Lung (tissue), 12 donors: Measurements from ENCODE around the gene ACVR2A. TPM values are rescaled to one million over a fixed set of nuclear protein-coding genes. Genes with fewer than 3 reads are reported as not detected.

ENCODE experiments used
- ATAC-seq: fragments of 200-7000 bp; cut with Tn5 transposase; one replicate; pipeline ENCODE4 v1.9.1; 2020; ENCODE audit warnings: moderate number of reproducible peaks; ENCODE audit not compliant: insufficient read depth, low FRiP score
- DNase-seq, 3 donors: peaks; one replicate each; pipeline ENCODE4 v3.0.0-alpha.2; 2013 to 2017
- H3K27ac ChIP-seq, 2 donors: one replicate each; pipeline ENCODE4 v1.5.1; 2013; ENCODE audit warnings: mild to moderate bottlenecking in 2 of 2, moderate library complexity in 2 of 2, control low read depth in 1 of 2, inconsistent platforms in 1 of 2, low read depth in 1 of 2, low read length in 1 of 2
- H3K27me3 ChIP-seq, 3 donors: one replicate each; pipeline ENCODE4 v1.5.1; 2013; ENCODE audit warnings: low read length in 2 of 3; ENCODE audit not compliant: control insufficient read depth in 3 of 3, insufficient read depth in 3 of 3
- H3K36me3 ChIP-seq, 4 donors: one replicate each; pipeline ENCODE4 v1.5.1; 2013; ENCODE audit warnings: low read length in 4 of 4, mild to moderate bottlenecking in 1 of 4, moderate library complexity in 1 of 4; ENCODE audit not compliant: control insufficient read depth in 4 of 4, insufficient read depth in 4 of 4
- H3K4me1 ChIP-seq, 5 donors: one replicate each; pipeline ENCODE4 v1.5.1; 2013; ENCODE audit warnings: low read length in 5 of 5, mild to moderate bottlenecking in 2 of 5, moderate library complexity in 1 of 5; ENCODE audit not compliant: control insufficient read depth in 5 of 5, insufficient read depth in 5 of 5
- H3K4me3 ChIP-seq: one replicate; pipeline ENCODE4 v1.5.1; 2013; ENCODE audit warnings: mild to moderate bottlenecking, control low read depth, moderate library complexity
- H3K9ac ChIP-seq, 2 donors: one replicate each; pipeline ENCODE4 v1.5.1; 2013; ENCODE audit warnings: low read length in 2 of 2, control low read depth in 1 of 2; ENCODE audit not compliant: insufficient read depth in 1 of 2
- H3K9me3 ChIP-seq, 4 donors: one replicate each; pipeline ENCODE4 v1.5.1; 2013; ENCODE audit warnings: low read length in 3 of 4, mild to moderate bottlenecking in 1 of 4, moderate library complexity in 1 of 4; ENCODE audit not compliant: control insufficient read depth in 4 of 4, insufficient read depth in 3 of 4
- WGBS, 2 donors: extraction: QIAGEN DNeasy Blood & Tissue Kit; methylation state at CpG; one replicate each; pipeline ENCODE4 v1.1.7; 2013; 5-methylcytosine and 5-hydroxymethylcytosine counted together
- polyA plus RNA-seq, 2 donors: library from polyadenylated mRNA; stranded (reverse); fragments of 200-250 nt; gene quantifications; one replicate each; pipeline ENCODE4 v1.2.1, GENCODE V29; 2013
- total RNA-seq, 2 donors: library from RNA; depleted of rRNA in 1 of 2; stranded (reverse); fragments of >200 nt in 1 of 2; gene quantifications; one replicate each; pipeline ENCODE4 v1.2.1, GENCODE V29; 2014 to 2021
- TF ChIP-seq, protein P1 (sequence below): IDR thresholded peaks from 2 replicates; pipeline ENCODE4 v1.5.1; 2012; ENCODE audit warnings: mild to moderate bottlenecking; ENCODE audit errors: control extremely low read depth, extremely low read depth
- donor health status: control.
- donor health status: control.
- donor health status: Bipolar disorder and iron deficiency.
- donor health status: healthy.
- donor health status: DM: yes; HTN: yes; CAD: no.

ACVR2A gene
- total and polyA plus RNA-seq, 4 donors, result 4.0 to 56.5 (median 10.9) TPM

DNA sequence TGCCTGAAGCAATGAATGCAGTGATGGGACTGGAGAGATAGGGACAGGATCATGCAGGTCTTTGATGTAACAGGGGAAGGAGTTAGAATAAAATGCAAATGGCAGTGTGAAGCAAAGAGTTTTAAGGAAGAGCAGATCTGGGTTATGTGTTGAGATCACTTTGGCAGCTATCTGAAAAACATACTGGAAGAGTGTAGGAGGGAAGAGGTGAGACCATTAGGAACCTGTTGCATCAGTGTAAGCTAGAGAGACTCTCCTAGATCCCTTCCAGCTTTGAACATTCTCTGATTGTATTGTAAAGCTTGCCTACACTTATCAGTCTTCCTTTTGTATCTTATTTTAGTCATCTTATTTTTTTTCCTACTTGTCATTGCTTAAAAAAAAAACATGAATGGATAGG is 10.5 kb downstream of the ACVR2A start:
- TF ChIP-seq, protein P1, sequence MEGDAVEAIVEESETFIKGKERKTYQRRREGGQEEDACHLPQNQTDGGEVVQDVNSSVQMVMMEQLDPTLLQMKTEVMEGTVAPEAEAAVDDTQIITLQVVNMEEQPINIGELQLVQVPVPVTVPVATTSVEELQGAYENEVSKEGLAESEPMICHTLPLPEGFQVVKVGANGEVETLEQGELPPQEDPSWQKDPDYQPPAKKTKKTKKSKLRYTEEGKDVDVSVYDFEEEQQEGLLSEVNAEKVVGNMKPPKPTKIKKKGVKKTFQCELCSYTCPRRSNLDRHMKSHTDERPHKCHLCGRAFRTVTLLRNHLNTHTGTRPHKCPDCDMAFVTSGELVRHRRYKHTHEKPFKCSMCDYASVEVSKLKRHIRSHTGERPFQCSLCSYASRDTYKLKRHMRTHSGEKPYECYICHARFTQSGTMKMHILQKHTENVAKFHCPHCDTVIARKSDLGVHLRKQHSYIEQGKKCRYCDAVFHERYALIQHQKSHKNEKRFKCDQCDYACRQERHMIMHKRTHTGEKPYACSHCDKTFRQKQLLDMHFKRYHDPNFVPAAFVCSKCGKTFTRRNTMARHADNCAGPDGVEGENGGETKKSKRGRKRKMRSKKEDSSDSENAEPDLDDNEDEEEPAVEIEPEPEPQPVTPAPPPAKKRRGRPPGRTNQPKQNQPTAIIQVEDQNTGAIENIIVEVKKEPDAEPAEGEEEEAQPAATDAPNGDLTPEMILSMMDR, result no peak
- Histone ChIP-seq H3K4me3 (no peak overlapping the region), H3K9me3 (no peaks in the 10 kb centered on the region), H3K27ac (no peak overlapping the region), H3K36me3 (no peaks in the 10 kb centered on the region), H3K4me1 (peaks cover 0 to 17% (median 5%) of the 10 kb centered on the region in 5 donors), H3K27me3 (no peaks in the 10 kb centered on the region), H3K9ac (no peak overlapping the region)
- DNase-seq (no peak), ATAC-seq (no peak)

DNA sequence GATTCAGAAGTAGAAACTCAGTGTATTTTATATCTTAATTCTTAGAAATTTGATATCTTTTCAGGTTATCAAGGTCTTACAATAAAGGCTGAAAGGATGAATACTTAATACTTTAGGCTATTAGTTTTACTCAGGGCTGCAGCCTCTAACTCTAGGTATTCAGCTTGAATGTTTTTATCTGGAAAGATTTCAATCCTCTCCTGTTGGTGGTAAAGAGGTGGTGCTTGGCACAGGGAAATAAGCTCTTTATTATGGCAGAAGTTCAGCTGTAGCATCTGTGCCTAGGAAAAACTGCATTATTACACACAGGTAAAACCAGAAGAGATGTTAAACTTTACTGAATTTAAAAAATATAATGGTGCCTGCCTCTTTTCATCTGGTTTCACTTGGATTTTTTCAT is 11.1 kb downstream of the ACVR2A start:
- Histone ChIP-seq H3K9ac (no peak overlapping the region), H3K9me3 (no peaks in the 10 kb centered on the region), H3K4me1 (peaks cover 0 to 17% (median 5%) of the 10 kb centered on the region in 5 donors), H3K36me3 (no peaks in the 10 kb centered on the region), H3K27ac (no peak overlapping the region), H3K27me3 (no peaks in the 10 kb centered on the region), H3K4me3 (no peak overlapping the region)
- TF ChIP-seq, protein P1, result no peak
- DNase-seq, result no peak
- no peak for ATAC-seq

DNA sequence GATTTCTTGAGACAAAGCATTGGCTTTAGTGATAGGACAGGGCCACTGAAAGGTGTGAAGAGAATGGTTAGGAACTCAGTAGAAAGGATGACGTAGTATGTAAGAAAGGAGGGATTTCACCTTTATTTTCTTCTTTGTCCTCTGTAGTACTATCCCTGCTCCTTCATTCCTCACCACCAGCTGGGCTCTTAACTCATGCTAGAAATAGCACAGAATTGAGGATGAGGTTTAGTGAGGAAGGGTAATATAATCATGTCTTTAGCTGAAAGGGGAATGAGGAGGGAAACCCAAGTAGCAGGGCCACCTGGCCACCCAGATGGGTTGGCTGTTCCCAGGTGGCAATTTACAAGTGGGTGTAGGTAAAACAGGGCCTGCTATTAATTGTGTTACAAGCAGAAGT is 15.2 kb downstream of the ACVR2A start:
- Histone ChIP-seq H3K9ac (no peak overlapping the region), H3K9me3 (no peaks in the 10 kb centered on the region), H3K27me3 (no peaks in the 10 kb centered on the region), H3K4me1 (peaks cover 0 to 15% (median 4%) of the 10 kb centered on the region in 5 donors), H3K36me3 (no peaks in the 10 kb centered on the region), H3K4me3 (no peak overlapping the region), H3K27ac (no peak overlapping the region)
- TF ChIP-seq, protein P1, result no peak
- WGBS, 2 donors, result 86 to 94% methylated on average over 1 of the region's 1 CpG
- ATAC-seq, result no peak
- DNase-seq, result no peak

DNA sequence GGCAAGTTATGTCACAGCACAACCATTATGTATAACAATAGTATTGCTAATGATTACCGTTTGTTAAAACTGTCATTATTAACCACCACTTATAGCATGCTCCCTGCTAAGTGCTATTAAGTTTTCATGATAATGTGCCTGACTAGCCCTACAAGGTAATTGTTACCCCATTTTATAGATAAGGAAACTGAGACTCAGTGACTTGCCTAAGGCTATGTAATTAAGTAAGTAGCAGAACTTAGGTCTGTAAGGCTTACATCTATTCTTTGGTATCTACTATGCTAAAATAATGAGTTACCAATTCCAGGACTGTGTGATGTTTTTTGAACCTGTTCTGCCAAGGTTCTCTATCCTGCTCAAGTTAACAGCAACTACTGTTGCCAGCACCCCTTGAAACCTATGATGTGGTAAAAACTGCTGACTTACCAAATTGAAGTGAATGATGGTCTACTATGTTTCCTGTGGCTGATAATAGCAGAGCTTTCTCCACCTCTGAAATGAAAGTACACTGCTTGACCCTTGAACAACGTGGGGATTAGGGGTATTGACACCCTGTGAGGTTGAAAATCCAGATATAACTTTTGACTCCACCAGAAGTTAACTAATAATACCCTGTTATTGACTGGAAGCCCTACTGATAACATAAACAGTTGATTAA is 18.2 kb downstream of the ACVR2A start:
- TF ChIP-seq, protein P1, result no peak
- Histone ChIP-seq H3K4me3 (no peak overlapping the region), H3K36me3 (no peaks in the 10 kb centered on the region), H3K27me3 (no peaks in the 10 kb centered on the region), H3K9me3 (no peaks in the 10 kb centered on the region), H3K4me1 (peaks cover 0 to 20% (median 3%) of the 10 kb centered on the region in 5 donors), H3K9ac (no peak overlapping the region), H3K27ac (no peak overlapping the region)
- DNase-seq (no peak), ATAC-seq (no peak)
- 46 to 64% methylated on average over 2 of the region's 2 CpGs for WGBS, 2 donors
